Measurements from ENCODE around the gene NR2F2.

The NR2F2 gene

DNA sequence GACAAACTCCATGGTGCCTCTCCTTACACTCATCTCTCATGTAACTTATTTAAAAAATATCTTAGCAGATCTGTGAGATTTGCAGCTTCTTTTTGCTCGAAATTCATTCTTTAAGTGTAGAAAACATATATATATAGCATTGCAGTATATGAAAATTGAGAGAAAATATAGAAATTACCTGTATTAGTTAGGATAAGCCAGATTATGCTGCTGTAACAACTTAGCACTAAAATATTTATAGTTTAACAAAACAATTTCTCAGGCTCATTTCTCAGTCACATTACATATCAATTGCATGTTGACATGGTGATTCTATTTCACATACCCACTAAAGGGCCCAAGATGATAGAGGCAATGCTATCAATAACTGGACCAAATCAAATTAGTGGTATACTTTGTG, 54.7 kb downstream of the NR2F2 start:
- TF ChIP-seq, protein P1, sequence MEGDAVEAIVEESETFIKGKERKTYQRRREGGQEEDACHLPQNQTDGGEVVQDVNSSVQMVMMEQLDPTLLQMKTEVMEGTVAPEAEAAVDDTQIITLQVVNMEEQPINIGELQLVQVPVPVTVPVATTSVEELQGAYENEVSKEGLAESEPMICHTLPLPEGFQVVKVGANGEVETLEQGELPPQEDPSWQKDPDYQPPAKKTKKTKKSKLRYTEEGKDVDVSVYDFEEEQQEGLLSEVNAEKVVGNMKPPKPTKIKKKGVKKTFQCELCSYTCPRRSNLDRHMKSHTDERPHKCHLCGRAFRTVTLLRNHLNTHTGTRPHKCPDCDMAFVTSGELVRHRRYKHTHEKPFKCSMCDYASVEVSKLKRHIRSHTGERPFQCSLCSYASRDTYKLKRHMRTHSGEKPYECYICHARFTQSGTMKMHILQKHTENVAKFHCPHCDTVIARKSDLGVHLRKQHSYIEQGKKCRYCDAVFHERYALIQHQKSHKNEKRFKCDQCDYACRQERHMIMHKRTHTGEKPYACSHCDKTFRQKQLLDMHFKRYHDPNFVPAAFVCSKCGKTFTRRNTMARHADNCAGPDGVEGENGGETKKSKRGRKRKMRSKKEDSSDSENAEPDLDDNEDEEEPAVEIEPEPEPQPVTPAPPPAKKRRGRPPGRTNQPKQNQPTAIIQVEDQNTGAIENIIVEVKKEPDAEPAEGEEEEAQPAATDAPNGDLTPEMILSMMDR (IDR thresholded peaks at IDR 0.05; ENCODE audit: low read depth, low read length, missing control alignments) = no peak
- no peak overlapping the region for H3K4me3 ChIP-seq (ENCODE audit: low read depth, low read length)
- DNase-seq (ENCODE audit: low read depth) = no peak
- in situ Hi-C loops (cut with HindIII; ENCODE audit: low sequenced_read_pairs) = no loop called here

DNA sequence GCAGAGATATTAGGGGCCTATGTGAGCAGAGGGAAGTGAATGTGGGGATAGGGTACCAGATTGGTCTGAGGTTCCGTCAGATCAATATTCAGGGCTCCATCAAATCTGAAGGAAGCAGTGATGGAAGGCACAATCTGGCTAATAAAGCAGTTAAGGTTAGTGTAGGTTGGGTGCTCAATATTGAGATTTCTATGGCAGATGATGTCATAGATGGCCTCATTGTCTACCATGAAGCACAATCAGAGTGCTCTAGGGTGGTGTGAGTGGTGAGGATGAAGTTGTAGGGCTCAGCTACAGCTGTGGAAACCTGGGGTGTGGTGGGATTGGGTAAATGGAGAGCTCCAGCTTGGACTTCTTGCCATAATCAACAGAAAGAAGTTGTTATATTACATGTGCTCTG, 58.2 kb downstream of the NR2F2 start:
- in situ Hi-C loops (cut with HindIII; ENCODE audit: low sequenced_read_pairs) = no loop called here
- TF ChIP-seq, protein P1 (IDR thresholded peaks at IDR 0.05; ENCODE audit: low read depth, low read length, missing control alignments) = no peak
- no peak for DNase-seq (ENCODE audit: low read depth)
- no peak overlapping the region for H3K4me3 ChIP-seq (ENCODE audit: low read depth, low read length)

Data from astrocyte of the cerebellum (primary cell).